K562 (cell line): ENCODE data around the gene NCBP2. TPM values are rescaled to one million over a fixed set of nuclear protein-coding genes. Genes with fewer than 3 reads are reported as not detected.

Source experiments
- ATAC-seq: fragments of 200-7000 bp; cut with Tn5 transposase; 3 replicates; pipeline ENCODE4 v1.9.1; 2020; ENCODE audit warnings: moderate library complexity
- BruUV-seq: library from RNA; stranded (reverse); fragments of 400-500 nt; replicated peaks from 2 replicates; lab custom pipeline; 2021; lab: Mats Ljungman, UMichigan
- CTCF ChIA-PET: fragments of 300-600 bp; formaldehyde crosslinking; extraction: SDS; loops from one replicate; lab custom pipeline; 2021; ENCODE audit warnings: low intra/inter-chr PET ratio; lab: Yijun Ruan, JAX
- POLR2A ChIA-PET: fragments of 300-600, 350-650 bp; sonication (Branson Sonifier 250); formaldehyde crosslinking; extraction: SDS; loops from one replicate; lab custom pipeline; 2021; ENCODE audit warnings: antibody characterized with exemption, inconsistent platforms; lab: Yijun Ruan, JAX
- DNase-seq, 4 experiments: peaks; one replicate each; pipeline versions ENCODE4 v3.0.0 to v3.0.0-alpha.2; 2011 to 2018; ENCODE audit warnings: low spot score in 3 of 4, mixed read lengths in 3 of 4; ENCODE audit errors: extremely low read depth in 1 of 4
- FAIRE-seq: peaks from 2 replicates; lab custom pipeline; 2011; peaks lifted over from hg19 to GRCh38; lab: Jason Lieb, UNC
- H2AFZ ChIP-seq: 2 replicates; pipeline ENCODE4 v1.6.0; 2011; ENCODE audit warnings: low read depth, low read length, control low read depth, inconsistent platforms
- H3K27ac ChIP-seq: fragments of 200-600 bp; 3 replicates; pipeline ENCODE4 v1.8.0; 2011; ENCODE audit warnings: low read depth, mild to moderate bottlenecking, control low read depth, inconsistent platforms, low read length, moderate library complexity, mixed read lengths; ENCODE audit errors: extremely low read depth
- H3K27me3 ChIP-seq, 2 experiments: fragments of 300-600 bp in 1 of 2; 2 replicates in 1 of 2; 3 replicates in 1 of 2; pipeline versions ENCODE4 v1.6.0 to v1.8.0; 2011; ENCODE audit warnings: inconsistent platforms in 2 of 2, low read length in 2 of 2, mild to moderate bottlenecking in 1 of 2, mixed read lengths in 1 of 2, moderate library complexity in 1 of 2; ENCODE audit not compliant: control insufficient read depth in 2 of 2, insufficient read depth in 2 of 2
- H3K36me3 ChIP-seq: fragments of 300-600 bp; 3 replicates; pipeline ENCODE4 v1.8.0; 2011; ENCODE audit warnings: mild to moderate bottlenecking, low read length, inconsistent platforms; ENCODE audit not compliant: control insufficient read depth, insufficient read depth
- H3K4me1 ChIP-seq, 2 experiments: fragments of 200-600 bp in 1 of 2; replicated peaks in 1 of 2; 2 replicates in 1 of 2; 3 replicates in 1 of 2; pipeline versions ENCODE4 v1.5.1 to v1.8.0; 2011; ENCODE audit warnings: inconsistent platforms in 2 of 2, low read length in 2 of 2, mild to moderate bottlenecking in 1 of 2, mixed read lengths in 1 of 2, moderate library complexity in 1 of 2; ENCODE audit not compliant: control insufficient read depth in 2 of 2, insufficient read depth in 2 of 2
- H3K4me2 ChIP-seq: 2 replicates; pipeline ENCODE4 v1.6.1; 2011; ENCODE audit warnings: low read length, control low read depth, inconsistent platforms, mixed read lengths; ENCODE audit not compliant: insufficient read depth
- H3K4me3 ChIP-seq: fragments of 200-600 bp; sonication (generic), shearing (Covaris generic); 2 replicates; pipeline ENCODE4 v1.5.1; 2016; ENCODE audit warnings: control low read depth, inconsistent platforms
- H3K79me2 ChIP-seq: fragments of 200-600 bp; 3 replicates; pipeline ENCODE4 v1.8.0; 2011; ENCODE audit warnings: low read length, inconsistent platforms; ENCODE audit not compliant: control insufficient read depth, insufficient read depth
- H3K9ac ChIP-seq, 2 experiments: 2 replicates each; pipeline versions ENCODE4 v1.6.0 to v1.6.1; 2011; ENCODE audit warnings: low read depth in 2 of 2, low read length in 2 of 2, control low read depth in 1 of 2, inconsistent platforms in 1 of 2, mild to moderate bottlenecking in 1 of 2, mixed read lengths in 1 of 2; ENCODE audit not compliant: insufficient read depth in 1 of 2
- H3K9me1 ChIP-seq: one replicate; pipeline ENCODE4 v1.6.0; 2011; ENCODE audit warnings: inconsistent platforms, mild to moderate bottlenecking, low read length, moderate library complexity; ENCODE audit not compliant: control insufficient read depth, insufficient read depth
- H3K9me3 ChIP-seq: replicated peaks from 2 replicates; pipeline ENCODE4 v1.5.1; 2011; ENCODE audit warnings: low read depth, low read length, inconsistent platforms; ENCODE audit not compliant: control insufficient read depth, insufficient read depth
- H4K20me1 ChIP-seq: replicated peaks from 2 replicates; pipeline ENCODE4 v1.6.1; 2011; ENCODE audit warnings: low read length, inconsistent platforms, mixed read lengths; ENCODE audit not compliant: control insufficient read depth, insufficient read depth
- CEBPB ChIP-seq: fragments of 450-650 bp; IDR thresholded peaks from 2 replicates; pipeline ENCODE4 v1.6.1; 2016; ENCODE audit warnings: missing genetic modification characterization, missing compliant biosample characterization
- ESRRB ChIP-seq: fragments of 250-450 bp; sonication (Bioruptor Pico); IDR thresholded peaks from 2 replicates; pipeline ENCODE4 v1.5.0; 2020; ENCODE audit warnings: mild to moderate bottlenecking, moderate library complexity, borderline replicate concordance
- KLF16 ChIP-seq: IDR thresholded peaks from 2 replicates; pipeline ENCODE4 v1.6.1; 2016; ENCODE audit warnings: antibody characterized with exemption
- LARP7 ChIP-seq: fragments of 450-650 bp; IDR thresholded peaks from 2 replicates; pipeline ENCODE4 v1.6.1; 2016
- PHB ChIP-seq: fragments of 250-450 bp; sonication (Bioruptor Pico); IDR thresholded peaks from 2 replicates; pipeline ENCODE4 v1.5.0; 2021
- PPARD ChIP-seq: fragments of 250-450 bp; sonication (Bioruptor Pico); IDR thresholded peaks from 2 replicates; pipeline ENCODE4 v1.8.0; 2022; ENCODE audit warnings: inconsistent platforms, mild to moderate bottlenecking, moderate library complexity
- RBM25 ChIP-seq: fragments of 200-400 bp; formaldehyde crosslinking; IDR thresholded peaks from 2 replicates; pipeline ENCODE4 v1.6.1; 2018; ENCODE audit warnings: low read length, low read depth, moderate library complexity; ENCODE audit not compliant: severe bottlenecking
- SREBF2 ChIP-seq: sonication (generic); formaldehyde crosslinking; IDR thresholded peaks from 2 replicates; pipeline ENCODE4 v1.4.0; 2020; ENCODE audit warnings: mild to moderate bottlenecking, missing genetic modification reagents
- TAF1 ChIP-seq: IDR thresholded peaks from 2 replicates; pipeline ENCODE4 v1.6.1; 2011; ENCODE audit warnings: mild to moderate bottlenecking, low read length, moderate library complexity; ENCODE audit not compliant: insufficient read depth, control insufficient read depth, severe bottlenecking; ENCODE audit errors: extremely low read depth
- TEAD1 ChIP-seq, 2 experiments: fragments of 450-650 bp in 1 of 2; sonication (generic) in 1 of 2; formaldehyde crosslinking; IDR thresholded peaks; 2 replicates each; pipeline versions ENCODE4 v1.4.0 to v1.8.0; 2020 to 2022; ENCODE audit warnings: mild to moderate bottlenecking in 2 of 2, missing genetic modification reagents in 1 of 2
- ZC3H8 ChIP-seq: fragments of 450-650 bp; IDR thresholded peaks from 2 replicates; pipeline ENCODE4 v1.6.1; 2017
- ZNF445 ChIP-seq: fragments of 250-450 bp; sonication (Bioruptor Pico); IDR thresholded peaks from 2 replicates; pipeline ENCODE4 v1.4.0; 2020; ENCODE audit warnings: low read depth, mild to moderate bottlenecking, moderate library complexity
- WGBS: fragments of 100-300 bp; shearing (Covaris generic); methylation state at CpG from one replicate; pipeline ENCODE4 v1.1.6; 2016; ENCODE audit warnings: low coverage, mixed read lengths; ENCODE audit not compliant: insufficient coverage; ENCODE audit errors: missing lambda C conversion rate; 5-methylcytosine and 5-hydroxymethylcytosine counted together
- in situ Hi-C: fragments of 300-500 bp; cut with MboI; formaldehyde crosslinking; loops from 4 replicates; pipeline ENCODE4 v1.15.0; 2018; ENCODE audit warnings: inconsistent platforms, mixed read lengths
- intact Hi-C: fragments of 100-400 bp; cut with micrococcal nuclease; formaldehyde crosslinking; loops from 2 replicates; pipeline ENCODE4 v1.14.2; 2022
- polyA plus RNA-seq, 8 experiments: library from polyadenylated mRNA; depleted of rRNA in 4 of 8; stranded (reverse) in 5 of 8; unstranded in 3 of 8; fragments of >200 nt; fragmentation: Nextera tagmentation in 2 of 8; fragmentation: Illumina TruSeq in 1 of 8; extraction: Ambion mirVana in 2 of 8; extraction: Trizol in 1 of 8; gene quantifications; 2 replicates each; pipeline versions ENCODE4 v1.2.1 to v1.2.3, GENCODE V29; 2011 to 2014; ENCODE audit warnings: inconsistent platforms in 1 of 8, missing spikeins in 1 of 8
- total RNA-seq, 7 experiments: library from RNA; depleted of rRNA in 6 of 7; stranded (reverse); fragments of >200 nt in 6 of 7; fragmentation: Illumina TruSeq in 2 of 7; extraction: Trizol in 2 of 7; gene quantifications; 2 replicates each; pipeline versions ENCODE4 v1.2.1 to v1.2.3, GENCODE V29; 2011 to 2021; ENCODE audit warnings: low replicate concordance in 1 of 7
- TF ChIP-seq, protein P1 (sequence below): IDR thresholded peaks from 3 replicates; pipeline ENCODE4 v1.6.1; 2011; ENCODE audit warnings: borderline replicate concordance, mild to moderate bottlenecking; ENCODE audit not compliant: insufficient read length, insufficient read depth
- TF ChIP-seq, protein P2 (sequence below): fragments of 250-450 bp; sonication (Bioruptor Pico); IDR thresholded peaks from 2 replicates; pipeline ENCODE4 v1.8.0; 2021; ENCODE audit warnings: mild to moderate bottlenecking, moderate library complexity
- TF ChIP-seq, protein P3 (sequence below): sonication (generic); formaldehyde crosslinking; IDR thresholded peaks from 2 replicates; pipeline ENCODE4 v1.8.0; 2023; ENCODE audit warnings: mild to moderate bottlenecking, missing genetic modification reagents

The NCBP2 gene
- total and polyA plus RNA-seq, 9 of the 15 experiments (the other 6 are each of a cell fraction or from before 2014, with no cell fraction given), result 56.4 to 102 (median 82.3) TPM

DNA sequence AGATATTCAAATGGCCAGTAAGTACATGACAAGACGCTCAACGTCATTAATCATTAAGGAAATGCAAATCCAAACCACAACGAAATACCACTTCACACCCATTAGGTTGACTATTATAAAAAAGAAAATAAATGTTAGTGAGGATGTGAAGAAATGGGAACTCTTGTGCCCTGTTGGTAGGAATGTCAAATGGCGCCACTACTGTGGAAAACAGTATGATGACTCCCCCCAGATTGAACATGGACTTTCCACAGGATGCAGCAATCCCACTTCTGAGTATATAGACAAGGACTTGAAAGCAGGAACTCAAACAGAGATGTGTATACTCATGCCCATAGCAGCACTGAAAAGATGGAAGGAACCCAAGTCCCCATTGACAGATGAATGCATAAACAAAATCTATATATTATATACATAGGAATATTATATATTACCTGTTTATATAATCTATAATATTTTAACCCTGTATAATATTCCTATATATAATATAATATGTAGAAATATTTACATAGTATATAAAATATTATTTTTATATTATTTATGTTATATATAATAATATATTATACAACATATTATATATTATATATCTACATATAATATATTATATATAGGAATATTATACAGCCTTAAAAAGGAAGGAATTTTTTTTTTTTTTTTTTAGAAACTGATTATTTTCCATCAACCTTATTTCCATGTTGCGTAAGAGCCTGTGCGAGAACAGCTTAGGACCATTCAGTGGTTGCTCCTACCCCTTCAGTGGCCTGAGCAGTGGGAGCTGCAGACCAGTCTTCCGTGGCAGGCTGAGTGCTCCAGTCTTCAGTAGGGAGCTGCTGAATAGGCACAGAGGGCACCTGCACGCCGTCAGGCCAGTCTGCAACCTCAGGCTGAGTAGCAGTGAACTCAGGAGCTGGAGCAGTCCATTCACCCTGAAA is 43.9 kb upstream of the NCBP2 start:
- Histone ChIP-seq H3K27me3 (no peaks in the 10 kb centered on the region), H3K4me2 (no peak overlapping the region), H3K9me1 (peaks cover 4% of the 10 kb centered on the region), H3K79me2 (no peaks in the 10 kb centered on the region), H3K4me1 (peaks cover 18 to 33% of the 10 kb centered on the region in 2 experiments), H3K9ac (no peak overlapping the region), H3K9me3 (peaks cover 11% of the 10 kb centered on the region), H4K20me1 (0 out of 2 replicates have a peak, but pooled peaks cover 4% of the 10 kb centered on the region), H2AFZ (no peak overlapping the region), H3K4me3 (no peak overlapping the region), H3K36me3 (no peaks in the 10 kb centered on the region), H3K27ac (no peak overlapping the region)
- no TSS peak for BruUV-seq
- ChIA-PET CTCF (no interaction called here), POLR2A (interaction anchor here (0.9 kb wide), 2 partner anchors 95 to 150 kb away, joined by 4 to 5 read pairs; no protein-coding TSS in a partner anchor)
- in situ Hi-C loops, result loop anchor here (25.0 kb wide), 1 partner anchor 526 kb away; no protein-coding TSS in a partner anchor
- WGBS, result 78% methylated on average over 9 of the region's 9 CpGs
- DNase-seq (no peak), ATAC-seq (no peak), FAIRE-seq (no peak)
- intact Hi-C loops, result no loop called here
- TF ChIP-seq ESRRB (no peak), PHB (CRISPR knock-in tag) (no peak), TAF1 (no peak), LARP7 (no peak), RBM25 (peak; percentile 42), TEAD1 (CRISPR knock-in tag; IDR thresholded peaks at IDR 0.05) (peak in 1 of 2 experiments; percentile 59; a peak in 1 of 4 replicates), SREBF2 (no peak), CEBPB (tag) (peak; percentile 47), PPARD (CRISPR knock-in tag) (no peak), KLF16 (no peak), ZNF445 (CRISPR knock-in tag) (no peak), ZC3H8 (no peak)
- TF ChIP-seq, protein P1, sequence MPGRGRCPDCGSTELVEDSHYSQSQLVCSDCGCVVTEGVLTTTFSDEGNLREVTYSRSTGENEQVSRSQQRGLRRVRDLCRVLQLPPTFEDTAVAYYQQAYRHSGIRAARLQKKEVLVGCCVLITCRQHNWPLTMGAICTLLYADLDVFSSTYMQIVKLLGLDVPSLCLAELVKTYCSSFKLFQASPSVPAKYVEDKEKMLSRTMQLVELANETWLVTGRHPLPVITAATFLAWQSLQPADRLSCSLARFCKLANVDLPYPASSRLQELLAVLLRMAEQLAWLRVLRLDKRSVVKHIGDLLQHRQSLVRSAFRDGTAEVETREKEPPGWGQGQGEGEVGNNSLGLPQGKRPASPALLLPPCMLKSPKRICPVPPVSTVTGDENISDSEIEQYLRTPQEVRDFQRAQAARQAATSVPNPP, result no peak
- TF ChIP-seq, protein P2, sequence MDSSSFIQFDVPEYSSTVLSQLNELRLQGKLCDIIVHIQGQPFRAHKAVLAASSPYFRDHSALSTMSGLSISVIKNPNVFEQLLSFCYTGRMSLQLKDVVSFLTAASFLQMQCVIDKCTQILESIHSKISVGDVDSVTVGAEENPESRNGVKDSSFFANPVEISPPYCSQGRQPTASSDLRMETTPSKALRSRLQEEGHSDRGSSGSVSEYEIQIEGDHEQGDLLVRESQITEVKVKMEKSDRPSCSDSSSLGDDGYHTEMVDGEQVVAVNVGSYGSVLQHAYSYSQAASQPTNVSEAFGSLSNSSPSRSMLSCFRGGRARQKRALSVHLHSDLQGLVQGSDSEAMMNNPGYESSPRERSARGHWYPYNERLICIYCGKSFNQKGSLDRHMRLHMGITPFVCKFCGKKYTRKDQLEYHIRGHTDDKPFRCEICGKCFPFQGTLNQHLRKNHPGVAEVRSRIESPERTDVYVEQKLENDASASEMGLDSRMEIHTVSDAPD (CRISPR knock-in tag), result no peak
- TF ChIP-seq, protein P3, sequence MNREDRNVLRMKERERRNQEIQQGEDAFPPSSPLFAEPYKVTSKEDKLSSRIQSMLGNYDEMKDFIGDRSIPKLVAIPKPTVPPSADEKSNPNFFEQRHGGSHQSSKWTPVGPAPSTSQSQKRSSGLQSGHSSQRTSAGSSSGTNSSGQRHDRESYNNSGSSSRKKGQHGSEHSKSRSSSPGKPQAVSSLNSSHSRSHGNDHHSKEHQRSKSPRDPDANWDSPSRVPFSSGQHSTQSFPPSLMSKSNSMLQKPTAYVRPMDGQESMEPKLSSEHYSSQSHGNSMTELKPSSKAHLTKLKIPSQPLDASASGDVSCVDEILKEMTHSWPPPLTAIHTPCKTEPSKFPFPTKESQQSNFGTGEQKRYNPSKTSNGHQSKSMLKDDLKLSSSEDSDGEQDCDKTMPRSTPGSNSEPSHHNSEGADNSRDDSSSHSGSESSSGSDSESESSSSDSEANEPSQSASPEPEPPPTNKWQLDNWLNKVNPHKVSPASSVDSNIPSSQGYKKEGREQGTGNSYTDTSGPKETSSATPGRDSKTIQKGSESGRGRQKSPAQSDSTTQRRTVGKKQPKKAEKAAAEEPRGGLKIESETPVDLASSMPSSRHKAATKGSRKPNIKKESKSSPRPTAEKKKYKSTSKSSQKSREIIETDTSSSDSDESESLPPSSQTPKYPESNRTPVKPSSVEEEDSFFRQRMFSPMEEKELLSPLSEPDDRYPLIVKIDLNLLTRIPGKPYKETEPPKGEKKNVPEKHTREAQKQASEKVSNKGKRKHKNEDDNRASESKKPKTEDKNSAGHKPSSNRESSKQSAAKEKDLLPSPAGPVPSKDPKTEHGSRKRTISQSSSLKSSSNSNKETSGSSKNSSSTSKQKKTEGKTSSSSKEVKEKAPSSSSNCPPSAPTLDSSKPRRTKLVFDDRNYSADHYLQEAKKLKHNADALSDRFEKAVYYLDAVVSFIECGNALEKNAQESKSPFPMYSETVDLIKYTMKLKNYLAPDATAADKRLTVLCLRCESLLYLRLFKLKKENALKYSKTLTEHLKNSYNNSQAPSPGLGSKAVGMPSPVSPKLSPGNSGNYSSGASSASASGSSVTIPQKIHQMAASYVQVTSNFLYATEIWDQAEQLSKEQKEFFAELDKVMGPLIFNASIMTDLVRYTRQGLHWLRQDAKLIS, result no peak
